HG03159 (cell line): ENCODE results near the gene CACNA1G.

Experiments
- ATAC-seq: cut with Tn5 transposase; IDR thresholded peaks from one replicate; pipeline ENCODE4 v1.9.1; 2021; ENCODE audit warnings: mild to moderate bottlenecking, moderate library complexity; ENCODE audit not compliant: unreplicated experiment

Gene CACNA1G

DNA sequence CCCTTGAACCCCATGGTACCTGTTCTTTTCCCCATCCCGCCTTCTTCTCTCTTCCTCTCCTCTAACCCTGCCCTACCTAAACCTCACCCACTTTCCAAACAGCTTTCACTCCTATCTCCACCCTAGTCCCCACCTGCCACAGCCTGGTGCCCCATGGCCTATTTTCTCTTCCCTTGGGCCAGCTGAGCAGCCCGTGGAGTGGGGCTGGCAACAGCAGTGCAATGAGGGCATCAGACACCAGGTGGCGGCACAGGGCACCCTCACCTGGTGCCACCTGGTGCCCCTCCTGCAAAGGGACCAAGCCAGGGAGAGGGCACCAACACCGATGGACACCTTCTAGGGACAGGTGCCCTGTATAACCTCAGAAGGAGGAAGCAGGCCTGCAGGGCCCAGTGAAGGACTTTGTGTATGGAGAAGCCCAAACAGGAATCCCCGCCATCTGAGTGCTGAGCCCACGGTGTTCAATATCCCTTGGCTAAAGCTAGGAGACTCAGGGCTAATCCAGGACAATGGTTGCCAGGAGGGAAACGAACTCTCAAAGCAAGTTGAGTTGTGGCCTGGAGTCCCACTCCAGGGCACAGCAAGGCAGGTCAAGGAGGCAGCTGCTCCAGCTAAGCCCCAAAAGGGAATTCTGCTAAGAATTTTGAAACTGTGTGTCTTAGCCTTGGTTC, 70.1 kb downstream of the CACNA1G start:
- ATAC-seq: no peak

DNA sequence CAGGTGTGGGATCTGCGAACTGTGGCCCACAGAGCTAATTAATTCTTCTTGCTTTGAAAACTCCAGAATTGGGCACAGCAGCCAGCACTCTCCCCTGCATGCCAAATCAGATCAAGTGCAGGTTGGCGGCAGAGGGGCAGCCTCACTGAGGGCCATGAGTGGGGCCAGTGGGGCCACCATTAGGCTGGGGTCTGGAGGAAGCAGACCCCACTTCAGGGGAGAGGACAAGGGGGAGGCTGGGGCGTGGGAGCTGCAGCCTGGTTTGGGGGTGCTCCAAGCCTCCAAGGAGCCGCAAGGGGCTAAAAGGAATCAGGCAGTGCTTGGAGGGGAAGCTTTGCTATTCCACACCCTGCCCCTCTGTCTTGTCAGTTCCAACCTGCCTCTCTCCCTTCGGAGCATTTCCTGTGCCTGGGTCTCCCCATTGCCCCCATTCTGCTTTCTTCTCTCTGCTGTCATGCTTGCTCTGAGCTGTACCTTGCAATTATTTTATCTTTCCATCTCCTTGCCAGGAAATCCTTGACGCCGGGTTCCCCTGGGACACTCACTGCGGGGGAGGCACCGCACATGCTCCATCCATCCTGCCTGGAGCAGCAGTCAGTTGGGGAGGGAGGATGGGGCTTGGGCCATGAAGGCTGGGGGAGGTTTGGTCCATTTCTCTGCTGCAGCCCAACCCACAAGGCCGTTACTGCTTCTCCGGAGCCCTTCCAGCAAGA, 70.8 kb downstream of the CACNA1G start:
- no peak for ATAC-seq

DNA sequence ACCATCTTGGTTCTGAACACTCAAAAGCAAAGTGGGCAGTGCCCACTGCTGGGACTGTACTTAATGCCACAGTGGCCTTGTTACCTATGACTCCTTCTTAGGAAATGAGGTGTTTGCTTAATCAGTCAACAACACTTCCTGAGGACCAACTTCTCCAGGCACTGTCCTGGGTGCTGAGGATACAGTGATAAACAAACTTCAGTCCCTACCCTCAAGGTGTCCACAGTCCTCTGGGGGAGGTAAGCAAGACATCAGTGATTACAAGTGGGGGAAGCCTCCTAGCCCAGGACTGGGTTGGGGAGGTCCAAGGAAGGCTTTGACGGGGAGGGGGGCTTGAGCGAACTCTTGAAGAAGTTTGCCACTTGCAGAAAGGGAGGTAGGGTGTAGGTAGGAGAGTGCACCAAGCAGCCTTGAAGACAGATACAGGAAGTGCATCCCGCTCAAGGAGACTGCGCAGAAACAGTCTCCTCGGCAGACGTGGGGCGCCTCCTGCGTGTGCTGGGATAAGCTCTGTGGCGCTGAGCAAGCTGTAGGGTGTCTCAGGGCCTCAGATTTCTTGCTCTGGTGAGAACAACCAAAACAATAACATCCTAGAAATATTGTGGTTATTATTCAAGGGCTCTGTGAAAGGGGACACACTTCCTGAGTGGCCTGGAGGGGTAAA, 71.5 kb downstream of the CACNA1G start:
- ATAC-seq: no peak

DNA sequence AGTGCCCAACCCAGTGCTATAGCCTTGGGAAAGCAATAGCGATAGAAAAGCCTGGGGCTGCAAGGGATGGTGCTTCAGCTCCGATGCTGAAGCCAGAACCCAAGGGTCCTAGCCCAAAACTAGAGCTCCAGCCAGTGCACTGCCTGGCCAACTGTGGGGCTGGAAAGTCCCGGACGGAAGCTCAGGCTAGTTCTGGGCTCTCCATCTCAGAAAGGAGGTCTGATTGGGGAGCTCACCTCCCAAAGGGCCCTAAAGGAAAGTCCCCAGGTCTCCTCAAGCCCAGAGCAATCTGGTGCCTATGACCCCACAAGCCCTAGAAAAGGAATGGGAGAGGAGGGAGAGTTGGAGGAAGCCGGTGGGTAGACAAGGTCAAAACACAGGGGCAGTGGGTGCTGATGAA, 72.1 kb downstream of the CACNA1G start:
- no peak for ATAC-seq

DNA sequence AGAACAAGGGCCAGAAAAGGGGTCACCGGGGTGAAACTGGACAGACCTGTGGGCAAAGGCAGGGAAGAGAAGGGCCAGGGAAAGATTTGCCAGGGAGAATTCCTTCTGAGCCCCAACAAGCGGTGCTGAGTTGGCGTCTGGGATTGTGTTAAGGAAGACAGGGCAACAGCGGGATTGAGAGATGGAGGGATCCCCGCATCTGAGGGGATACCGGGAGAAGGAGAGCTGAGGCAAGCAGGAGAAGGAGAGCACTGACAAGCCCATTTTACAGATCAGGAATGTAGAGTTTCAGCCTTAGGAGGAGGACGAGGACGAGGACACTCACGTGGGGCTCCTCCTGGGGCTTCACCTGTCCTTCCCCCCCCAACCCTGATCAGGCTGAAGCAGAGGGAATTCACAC, 73.2 kb downstream of the CACNA1G start:
- no peak for ATAC-seq

DNA sequence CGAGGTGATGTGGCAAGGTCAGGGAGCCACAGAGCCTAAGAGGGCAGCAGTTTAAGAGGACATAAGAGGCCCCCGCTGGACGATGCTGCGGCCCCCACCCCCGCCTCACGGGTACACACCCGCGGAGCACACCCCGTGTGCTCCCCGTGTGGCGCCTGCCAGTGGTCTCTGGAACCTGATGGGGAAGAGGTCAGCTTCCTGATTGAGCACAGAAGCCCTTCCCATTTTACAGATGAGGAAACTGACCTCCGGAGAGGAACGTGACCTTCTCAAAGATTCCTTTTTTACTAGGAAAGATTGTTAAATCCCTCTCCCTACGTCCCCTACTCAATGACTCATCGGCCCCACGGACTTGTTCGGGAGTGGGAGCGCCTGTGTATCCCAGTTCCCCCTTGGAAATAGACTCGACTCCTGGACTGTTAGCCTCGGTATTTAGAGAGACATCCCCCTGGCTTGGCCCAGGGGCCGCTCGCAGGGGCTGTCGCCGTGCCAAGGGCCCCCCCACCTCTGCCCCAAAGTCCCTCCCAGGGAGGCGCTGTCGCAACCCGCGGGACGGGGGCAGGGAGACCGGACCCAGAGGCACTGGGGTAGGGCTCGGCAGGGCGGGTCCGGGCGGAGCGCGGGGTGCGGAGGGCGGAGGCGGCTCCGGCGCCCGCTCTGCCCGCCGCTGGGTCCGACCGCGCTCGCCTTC, 73.9 kb downstream of the CACNA1G start, which contains the start of gene ABCC3:
Gene ABCC3 (plus strand): TSS at position 658 of the 691 bp plus-strand sequence. CDS start 56 bp downstream, outside the sequence.
- no peak for ATAC-seq

DNA sequence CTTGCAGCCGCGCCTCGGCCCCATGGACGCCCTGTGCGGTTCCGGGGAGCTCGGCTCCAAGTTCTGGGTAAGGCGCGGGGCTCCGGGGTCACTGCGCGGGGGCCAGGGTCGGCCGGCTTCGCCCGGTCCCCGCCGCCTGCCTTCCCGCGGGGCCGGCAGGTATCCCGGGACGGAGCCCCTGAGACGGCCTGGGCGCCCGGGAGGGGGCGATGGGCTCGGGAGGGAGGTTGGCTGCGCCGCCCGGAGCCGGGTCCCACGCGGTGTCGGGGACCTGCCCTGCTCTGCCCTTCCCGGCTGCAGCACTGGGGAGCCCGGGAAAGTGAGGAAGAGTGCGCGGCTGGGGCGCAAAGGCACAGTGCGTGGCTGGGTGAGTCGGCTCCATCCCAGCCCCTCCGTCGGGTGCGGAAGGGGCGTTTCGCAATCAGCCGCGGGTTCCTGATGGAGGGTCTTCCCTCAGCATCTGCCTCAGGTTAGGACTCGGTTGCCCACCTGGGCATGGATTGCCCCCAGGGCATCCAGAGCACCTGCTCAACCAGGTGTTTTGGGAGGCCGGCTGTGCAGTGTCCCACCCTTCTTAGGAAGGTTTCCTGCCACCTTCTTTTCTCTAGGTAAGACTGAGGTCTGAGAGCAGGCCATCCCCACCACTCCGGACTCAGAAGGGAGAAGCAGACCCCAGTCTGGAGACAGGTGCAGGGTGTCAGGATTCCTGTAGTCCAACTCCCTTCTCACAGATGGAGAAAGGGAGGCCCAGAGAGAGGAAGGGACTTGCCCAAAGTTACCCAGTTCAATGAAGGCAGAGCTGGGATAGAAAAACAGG, 74.6 kb downstream of the CACNA1G start:
- no peak for ATAC-seq

DNA sequence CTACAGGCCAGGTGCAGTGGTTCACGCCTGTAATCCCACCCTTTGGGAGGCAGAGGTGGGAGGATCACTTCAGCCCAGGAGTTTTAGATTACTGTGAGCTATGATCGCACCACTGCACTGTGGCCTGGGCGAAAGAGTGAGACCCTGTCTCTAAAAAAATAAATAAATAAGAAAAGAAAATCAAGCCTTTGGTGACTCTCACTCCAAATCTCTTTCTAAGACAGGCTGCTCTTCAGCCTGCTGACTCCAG, 75.1 kb downstream of the CACNA1G start:
- no peak for ATAC-seq

DNA sequence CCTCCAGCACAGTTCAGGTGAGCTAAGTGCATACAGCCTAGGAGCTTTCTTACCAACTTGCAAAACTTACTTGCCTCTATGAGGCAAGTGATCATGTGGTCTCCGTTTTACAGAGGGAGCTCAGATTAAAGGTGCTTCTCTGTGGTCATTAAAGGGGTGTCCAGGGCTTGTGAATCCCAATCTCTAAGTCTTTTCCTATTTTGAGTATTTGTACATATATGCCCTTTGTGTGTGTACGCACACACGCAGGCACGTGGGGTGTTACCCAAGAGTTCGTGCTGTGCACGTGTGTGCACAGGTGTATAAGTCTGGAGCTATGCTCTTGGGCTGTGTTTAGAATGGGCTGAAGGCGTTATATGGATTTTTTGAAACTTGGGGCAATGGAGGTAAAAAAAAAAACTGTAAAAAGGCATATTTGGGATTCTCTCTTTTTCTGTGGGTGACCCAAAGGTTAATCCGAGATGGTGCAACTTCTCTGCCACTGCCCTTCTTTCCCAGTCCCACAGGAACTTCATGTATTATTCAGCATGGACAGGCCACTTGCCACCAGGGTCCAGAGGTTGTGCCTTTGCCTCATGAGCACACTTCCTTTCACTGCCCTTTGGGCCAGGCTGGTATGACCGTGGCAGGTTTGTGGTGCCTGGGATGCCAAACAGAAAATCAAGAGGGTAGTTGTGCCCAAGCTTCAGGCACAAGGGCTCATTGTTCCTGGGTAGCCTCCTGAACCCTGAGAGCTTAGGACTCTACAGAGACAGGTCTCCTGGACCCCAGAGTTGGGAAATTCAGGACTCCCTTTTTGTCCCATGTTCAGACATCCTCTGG, 75.7 kb downstream of the CACNA1G start:
- ATAC-seq: no peak

DNA sequence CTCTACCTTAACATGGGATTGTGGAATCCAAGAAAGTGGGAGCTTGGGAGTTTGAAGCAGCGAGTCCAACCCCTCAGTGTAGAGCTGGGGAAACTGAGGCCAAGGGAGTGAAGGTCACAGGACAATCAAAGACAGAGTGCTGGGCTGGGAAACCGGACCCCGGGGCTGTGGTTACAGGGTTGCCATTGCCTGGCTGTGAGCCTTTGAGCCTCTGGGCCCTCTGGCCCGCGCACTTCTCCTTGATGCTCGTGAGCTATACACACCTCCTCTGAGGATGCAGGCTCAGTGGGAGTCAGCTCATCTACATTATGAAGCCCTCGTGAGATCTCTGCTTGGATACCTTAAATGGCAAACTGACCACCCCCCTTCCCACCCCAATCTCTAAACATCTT, 76.3 kb downstream of the CACNA1G start:
- ATAC-seq: no peak

DNA sequence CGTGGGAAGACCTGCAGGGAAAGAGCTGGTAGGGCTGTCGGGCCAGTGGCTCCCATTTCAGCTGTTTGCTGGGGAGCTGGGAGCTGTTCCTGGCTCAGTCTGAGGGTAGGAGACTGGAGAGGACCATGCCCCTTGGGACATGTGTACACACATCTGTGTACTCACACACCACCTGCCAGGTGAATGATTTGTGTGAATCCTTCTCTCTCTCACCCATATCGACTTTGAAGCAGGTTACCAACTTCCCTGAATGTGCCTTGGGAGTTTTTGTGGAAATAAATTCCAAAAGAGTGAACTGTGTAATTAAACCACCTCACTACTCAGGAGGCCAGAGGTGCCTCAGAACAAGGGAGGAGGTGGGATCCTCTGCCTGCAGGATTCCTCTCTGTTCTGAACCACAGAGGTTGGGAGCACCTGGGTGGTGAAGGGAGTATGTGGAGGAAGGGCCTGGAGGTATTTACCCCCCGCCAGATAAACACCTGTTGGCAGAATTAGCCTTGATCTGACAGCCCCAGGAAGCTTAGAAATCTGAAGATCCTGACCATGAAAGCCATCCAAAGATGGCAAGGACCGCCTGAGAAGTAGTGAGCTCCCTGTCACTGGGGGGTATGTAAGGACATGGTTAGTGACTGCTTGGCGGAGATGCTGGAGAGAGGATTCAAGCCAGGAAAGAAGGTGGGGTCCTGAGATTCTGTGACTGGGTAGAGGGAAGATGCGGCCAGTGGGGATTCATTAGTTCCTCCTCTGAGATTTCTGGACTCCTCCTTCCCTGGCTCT, 77.5 kb downstream of the CACNA1G start:
- no peak for ATAC-seq

DNA sequence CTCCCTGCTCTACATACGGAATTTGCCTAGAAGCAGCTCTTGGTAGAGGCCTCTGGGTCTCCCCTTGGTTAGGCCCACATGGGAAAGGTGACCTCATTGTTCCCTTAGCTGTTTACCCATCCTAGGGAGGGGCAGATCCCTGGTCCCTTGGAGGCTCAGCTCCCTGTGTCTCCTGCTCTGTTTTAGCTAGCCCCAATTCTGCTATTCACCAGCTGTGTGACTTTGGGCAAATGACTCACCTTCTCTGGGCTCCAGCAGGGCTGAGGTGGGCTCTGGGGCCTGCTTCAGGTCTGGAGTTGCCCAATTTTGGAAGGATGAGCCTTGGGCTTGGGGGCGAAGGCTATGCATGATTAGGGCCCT, 78.1 kb downstream of the CACNA1G start:
- no peak for ATAC-seq

DNA sequence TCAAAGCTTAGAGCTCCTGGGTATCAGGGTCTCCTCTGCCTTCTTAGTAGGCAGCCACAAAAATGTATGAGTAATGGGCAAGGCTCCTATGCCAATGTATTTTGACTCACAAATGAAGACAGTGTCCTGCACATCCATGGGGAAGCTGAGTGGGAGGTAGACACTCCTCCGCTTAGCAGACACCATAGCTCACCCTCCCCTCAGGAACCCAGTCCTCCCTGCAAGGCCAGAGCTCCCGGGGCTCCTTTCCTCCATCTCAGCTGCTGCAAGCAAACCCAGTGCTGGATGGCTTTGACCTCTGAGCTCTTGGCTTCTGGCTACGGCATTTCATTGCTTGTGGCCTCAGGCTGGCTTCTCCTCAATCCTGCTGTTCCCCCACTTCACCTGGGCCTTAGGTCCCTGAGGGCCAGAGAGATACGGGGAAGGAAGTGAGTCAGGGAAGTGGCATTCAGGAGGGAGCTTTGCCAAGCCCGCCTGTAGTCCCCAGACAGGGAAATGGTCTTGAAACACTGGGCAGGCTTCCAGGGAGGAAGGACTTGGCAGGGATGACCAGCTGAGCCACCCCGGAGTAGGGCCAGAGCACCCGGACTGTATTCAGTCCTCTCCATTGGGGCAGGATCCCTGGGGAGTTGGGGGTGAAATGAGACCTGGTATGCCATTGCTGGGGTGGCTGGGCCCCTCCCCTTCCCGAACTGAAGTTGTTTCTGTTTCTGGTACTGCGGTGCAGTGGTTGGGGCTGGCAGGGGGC, 78.6 kb downstream of the CACNA1G start:
- ATAC-seq: no peak

DNA sequence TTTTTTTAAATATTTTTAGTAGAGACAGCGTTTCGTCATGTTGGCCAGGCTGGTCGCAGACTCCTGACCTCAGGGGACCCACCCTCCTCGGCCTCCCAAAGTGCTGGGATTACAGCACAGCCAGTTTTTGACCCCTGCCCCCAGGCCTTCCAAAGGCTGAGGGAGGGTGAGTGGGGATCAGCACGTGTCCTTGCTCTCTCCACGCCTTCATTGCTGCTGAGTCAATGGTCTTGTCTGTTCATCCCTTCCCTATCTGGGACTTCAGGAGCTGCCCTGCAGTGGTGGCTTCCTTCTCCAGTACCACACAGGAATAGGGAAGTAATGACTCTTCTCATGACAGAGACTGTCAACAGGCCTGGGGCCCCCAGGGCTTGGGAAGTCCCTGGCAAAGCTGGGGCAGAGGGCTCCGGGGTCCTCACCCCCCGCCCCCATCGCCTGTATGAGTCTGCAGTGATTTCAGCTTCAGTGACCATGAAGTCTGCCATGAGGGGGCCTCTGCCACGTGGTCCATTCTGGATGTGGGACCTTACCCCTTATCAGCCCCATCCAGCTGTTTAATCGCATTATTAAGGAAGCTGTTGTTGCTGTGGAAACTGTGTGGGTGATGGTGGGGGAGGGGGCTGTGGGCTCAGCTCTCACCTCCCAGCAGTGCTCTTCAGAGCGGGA, 80.3 kb downstream of the CACNA1G start:
- no peak for ATAC-seq

DNA sequence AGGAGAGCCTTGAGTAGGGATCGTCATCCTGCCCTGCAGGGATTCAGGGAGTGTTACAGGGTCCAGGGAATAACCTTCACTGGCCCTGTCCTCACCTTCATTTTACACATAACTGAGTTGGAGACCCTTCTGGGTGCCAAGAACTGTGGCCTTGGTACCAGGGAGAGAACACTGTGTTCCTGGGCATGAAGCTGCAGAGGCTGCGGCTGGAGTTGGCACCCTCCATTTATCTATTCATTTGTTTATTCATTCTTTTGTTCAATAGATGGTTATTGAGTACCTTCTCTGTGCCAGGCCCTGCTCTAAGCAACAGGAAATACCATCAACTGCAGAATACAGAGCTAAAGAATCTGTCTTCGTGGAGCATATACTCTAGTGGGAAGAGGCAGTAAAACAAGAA, 80.8 kb downstream of the CACNA1G start:
- ATAC-seq: no peak

DNA sequence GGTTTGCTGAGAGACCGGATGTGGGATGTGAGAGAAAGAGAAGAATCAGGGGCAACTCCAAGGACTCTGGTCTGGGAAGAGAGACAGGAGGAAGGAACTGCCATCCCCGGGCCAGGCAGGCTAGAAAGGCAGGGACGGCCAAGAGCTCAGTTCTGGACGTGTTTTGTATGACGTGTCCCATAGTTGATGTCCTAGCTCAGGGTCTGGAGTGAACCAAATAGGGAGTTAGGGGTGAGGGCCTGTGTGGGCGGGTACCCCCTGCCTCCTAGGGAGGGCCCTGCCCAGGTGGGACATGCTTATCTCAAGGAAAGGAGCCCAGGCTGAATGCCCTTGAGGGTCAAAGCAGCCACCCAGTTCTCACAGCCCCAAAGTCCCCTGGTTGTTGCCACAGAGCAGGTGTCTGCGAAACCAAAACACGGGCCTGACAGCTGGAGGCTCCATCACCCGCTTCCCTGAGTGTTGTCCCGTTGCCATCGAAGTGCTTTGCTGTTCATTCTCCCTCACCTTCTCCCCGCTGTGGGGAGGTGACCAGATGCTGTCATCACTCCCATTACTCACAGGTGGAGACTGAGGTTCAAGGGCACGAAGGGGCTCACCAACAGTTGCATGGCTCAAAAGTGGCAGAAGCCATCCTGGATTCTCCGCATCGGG, 81.7 kb downstream of the CACNA1G start:
- ATAC-seq: no peak

DNA sequence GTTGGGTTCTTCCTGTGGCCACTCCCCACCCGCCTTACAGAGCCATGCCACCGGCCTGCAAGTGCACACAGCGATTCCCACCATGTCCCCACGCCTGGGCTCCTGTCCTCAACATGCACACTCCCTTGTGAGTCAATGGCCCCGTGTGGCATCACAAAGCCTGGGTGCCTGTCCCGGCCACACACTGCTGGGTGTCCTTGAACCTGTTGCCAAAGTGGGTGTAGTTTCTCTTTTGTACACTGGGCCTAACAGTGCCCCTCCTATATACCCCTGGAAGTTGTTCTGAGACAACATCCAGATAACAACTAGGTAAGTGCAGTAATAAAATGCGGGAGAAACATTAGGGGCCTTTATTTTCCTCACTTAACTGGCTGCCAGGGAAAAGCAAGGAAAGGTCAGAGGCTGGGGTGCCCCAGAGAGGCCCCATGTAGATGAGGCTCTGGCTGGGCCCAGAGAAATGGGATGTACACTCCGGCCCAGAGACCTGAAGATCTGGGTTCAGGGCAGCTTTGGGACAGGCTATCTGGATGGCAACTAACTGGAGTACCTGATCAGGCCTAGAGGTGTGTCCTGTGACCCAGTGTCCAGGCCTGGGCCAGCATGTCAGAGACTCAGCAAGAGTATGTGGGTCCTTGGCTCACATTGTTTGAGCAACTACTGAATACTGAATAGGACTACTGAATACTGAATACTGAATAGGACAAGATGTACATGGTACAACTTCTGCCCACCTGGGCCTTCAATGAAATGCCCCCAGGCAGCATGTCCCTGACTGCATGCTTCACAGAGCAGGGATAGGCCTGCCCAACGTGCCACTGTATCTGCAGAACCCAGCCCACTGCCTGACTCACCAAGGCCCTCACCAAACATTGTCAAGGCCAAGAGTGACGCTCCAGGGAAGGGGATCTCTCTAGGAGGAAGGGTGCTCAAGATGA, 82.5 kb downstream of the CACNA1G start:
- no peak for ATAC-seq
